Left lung (tissue), 10 donors: ENCODE measurements around the gene DBNDD1. TPM values are rescaled to one million over a fixed set of nuclear protein-coding genes. Genes with fewer than 3 reads are reported as not detected.
"Not testable (repeated sequence)": the region's sequence is repeated elsewhere in the genome, so short reads cannot be mapped to it uniquely, and the experiment has no call there.

Source experiments
- ATAC-seq: fragments of 200-7000 bp; cut with Tn5 transposase; one replicate; pipeline ENCODE4 v1.9.1; 2020; ENCODE audit warnings: moderate library complexity
- DNase-seq, 4 donors: peaks; one replicate each; pipeline ENCODE4 v3.0.0-alpha.2; 2013 to 2020
- H3K27ac ChIP-seq, 2 donors: fragments of 200-600 bp; sonication (generic) in 1 of 2; one replicate each; pipeline versions ENCODE4 v1.5.0 to v1.8.0; 2020 to 2021
- H3K27me3 ChIP-seq, 2 donors: fragments of 200-600 bp; sonication (generic) in 1 of 2; one replicate each; pipeline versions ENCODE4 v1.5.0 to v1.8.0; 2020 to 2021
- H3K36me3 ChIP-seq, 2 donors: fragments of 200-600 bp; sonication (generic) in 1 of 2; one replicate each; pipeline versions ENCODE4 v1.5.0 to v1.8.0; 2020 to 2021
- H3K4me1 ChIP-seq, 2 donors: fragments of 200-600 bp; one replicate each; pipeline ENCODE4 v1.8.0; 2021
- H3K4me3 ChIP-seq, 2 donors: fragments of 200-600 bp; sonication (generic) in 1 of 2; one replicate each; pipeline versions ENCODE4 v1.5.0 to v1.8.0; 2020 to 2021; ENCODE audit warnings: mild to moderate bottlenecking in 1 of 2
- H3K9me3 ChIP-seq, 2 donors: fragments of 200-600 bp; sonication (generic) in 1 of 2; one replicate each; pipeline versions ENCODE4 v1.5.0 to v1.8.0; 2020 to 2021
- CTCF ChIP-seq, 2 donors: fragments of 200-600 bp; sonication (generic) in 1 of 2; IDR thresholded peaks; one replicate each; pipeline versions ENCODE4 v1.5.0 to v1.8.0; 2021; ENCODE audit warnings: antibody characterized with exemption in 2 of 2
- intact Hi-C, 2 donors: fragments of 100-400 bp; cut with DNase I; formaldehyde crosslinking; loops; one replicate each; pipeline versions ENCODE4 v1.11.2 to v1.14.2; 2022
- polyA plus RNA-seq, 6 donors: library from polyadenylated mRNA; unstranded; fragments of 120-200 nt; gene quantifications; one replicate each; pipeline ENCODE4 v1.2.1, GENCODE V29; 2013; ENCODE audit not compliant: insufficient read length in 6 of 6
- total RNA-seq, 2 donors: library from RNA; stranded (reverse); fragmentation: NEBNext Ultra II Directional; extraction: Animal tissue kit (Norgen Biotek cat#: 25700); gene quantifications; one replicate each; pipeline ENCODE4 v1.2.1, GENCODE V29; 2021
- donor health status: DM: no; HTN: yes; CAD: no.
- donor health status: DM: no; HTN: no; CAD: no.

The DBNDD1 gene
- total and polyA plus RNA-seq, 8 donors = 6.4 to 20.6 (median 7.8) TPM

GRCh38 chr16:90009172-90009899 lies 9.9 kb downstream of the DBNDD1 start:
- no peak for TF ChIP-seq CTCF (IDR thresholded peaks at IDR 0.05)
- Histone ChIP-seq H3K27ac (no peak overlapping the region), H3K4me1 (peaks cover 0 to 6% of the 10 kb centered on the region in 2 donors), H3K9me3 (no peaks in the 10 kb centered on the region), H3K36me3 (no peaks in the 10 kb centered on the region), H3K27me3 (peaks cover 0 to 14% of the 10 kb centered on the region in 2 donors), H3K4me3 (no peak overlapping the region)
- ATAC-seq = no peak
- no peak for DNase-seq
- intact Hi-C loops = no loop called here

GRCh38 chr16:90008708-90009145 lies 10.5 kb downstream of the DBNDD1 start:
- Histone ChIP-seq H3K9me3 (no peaks in the 10 kb centered on the region), H3K27me3 (peaks cover 0 to 14% of the 10 kb centered on the region in 2 donors), H3K36me3 (no peaks in the 10 kb centered on the region), H3K4me1 (peaks cover 0 to 6% of the 10 kb centered on the region in 2 donors), H3K4me3 (no peak overlapping the region), H3K27ac (no peak overlapping the region)
- ATAC-seq (no peak), DNase-seq (no peak)
- intact Hi-C loops = no loop called here
- no peak for TF ChIP-seq CTCF (IDR thresholded peaks at IDR 0.05)

GRCh38 chr16:90007635-90008234 lies 11.5 kb downstream of the DBNDD1 start:
- H3K4me1 ChIP-seq, intact Hi-C loops, H3K27ac ChIP-seq, H3K36me3 ChIP-seq, ATAC-seq, H3K4me3 ChIP-seq, DNase-seq, H3K9me3 ChIP-seq: not testable (repeated sequence)
- peaks cover 0 to 14% of the 10 kb centered on the region in 2 donors for H3K27me3 ChIP-seq

GRCh38 chr16:90007015-90007414 lies 12.2 kb downstream of the DBNDD1 start:
- intact Hi-C loops = no loop called here

GRCh38 chr16:90005956-90006663 lies 13.1 kb downstream of the DBNDD1 start:
- Histone ChIP-seq H3K9me3 (no peaks in the 10 kb centered on the region), H3K4me3 (no peak overlapping the region), H3K4me1 (peaks cover 0 to 6% of the 10 kb centered on the region in 2 donors), H3K27ac (no peak overlapping the region), H3K36me3 (no peaks in the 10 kb centered on the region), H3K27me3 (peaks cover 0 to 10% of the 10 kb centered on the region in 2 donors)
- intact Hi-C loops = no loop called here
- no peak for TF ChIP-seq CTCF (IDR thresholded peaks at IDR 0.05)
- no peak for DNase-seq
- no peak for ATAC-seq

More at GRCh38 chr16:90007015-90007414, 12.2 kb downstream of the DBNDD1 start:
- Histone ChIP-seq H3K4me1 (peaks cover 0 to 6% of the 10 kb centered on the region in 2 donors), H3K27ac (no peak overlapping the region), H3K4me3 (no peak overlapping the region), H3K9me3 (no peaks in the 10 kb centered on the region), H3K27me3 (peaks cover 0 to 14% of the 10 kb centered on the region in 2 donors), H3K36me3 (no peaks in the 10 kb centered on the region)
- no peak for DNase-seq
- ATAC-seq = no peak
- TF ChIP-seq CTCF (IDR thresholded peaks at IDR 0.05) = no peak
